Renal cortical epithelial cell (primary cell): ENCODE measurements around the gene ADAM12. TPM values are rescaled to one million over a fixed set of nuclear protein-coding genes. Genes with fewer than 3 reads are reported as not detected.
"Not testable (repeated sequence)": the region's sequence is repeated elsewhere in the genome, so short reads cannot be mapped to it uniquely, and the experiment has no call there.

Source experiments
- DNase-seq: peaks from one replicate; pipeline ENCODE4 v3.0.0-alpha.2; 2011; ENCODE audit warnings: low read depth
- total RNA-seq: library from RNA; depleted of rRNA; stranded (reverse); fragments of >200 nt; gene quantifications from 2 replicates; pipeline ENCODE4 v1.2.3, GENCODE V29; 2014

Gene ADAM12
- total RNA-seq, 1 donor from 2014 or later = 19.4 TPM

DNA sequence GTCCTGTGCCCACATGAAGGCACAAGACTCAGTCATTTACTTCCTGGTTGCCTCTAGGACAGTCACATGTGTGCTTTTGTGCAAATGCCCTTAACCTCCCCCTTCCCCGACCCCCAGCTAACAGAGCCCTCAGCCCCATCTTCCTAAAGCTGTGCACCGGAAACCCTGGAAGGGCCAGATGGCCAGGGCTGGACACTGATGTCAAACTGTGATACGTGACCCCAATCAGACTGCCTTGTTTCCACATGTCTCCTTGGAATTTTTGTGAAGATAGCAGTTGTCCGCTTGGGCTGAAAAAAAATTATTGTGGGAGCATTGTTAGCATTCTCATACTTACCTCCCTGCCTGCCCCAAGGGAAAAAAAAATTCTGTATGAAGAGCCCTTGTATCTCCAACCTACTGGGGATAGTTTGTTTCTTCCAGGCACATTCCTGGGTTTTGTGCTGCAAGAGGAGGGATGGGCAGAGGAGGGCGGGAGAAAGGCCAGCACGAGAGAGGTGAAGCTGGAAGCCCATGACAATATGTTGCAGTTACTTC lies 17.0 kb upstream of the ADAM12 start:
- DNase-seq = no peak

DNA sequence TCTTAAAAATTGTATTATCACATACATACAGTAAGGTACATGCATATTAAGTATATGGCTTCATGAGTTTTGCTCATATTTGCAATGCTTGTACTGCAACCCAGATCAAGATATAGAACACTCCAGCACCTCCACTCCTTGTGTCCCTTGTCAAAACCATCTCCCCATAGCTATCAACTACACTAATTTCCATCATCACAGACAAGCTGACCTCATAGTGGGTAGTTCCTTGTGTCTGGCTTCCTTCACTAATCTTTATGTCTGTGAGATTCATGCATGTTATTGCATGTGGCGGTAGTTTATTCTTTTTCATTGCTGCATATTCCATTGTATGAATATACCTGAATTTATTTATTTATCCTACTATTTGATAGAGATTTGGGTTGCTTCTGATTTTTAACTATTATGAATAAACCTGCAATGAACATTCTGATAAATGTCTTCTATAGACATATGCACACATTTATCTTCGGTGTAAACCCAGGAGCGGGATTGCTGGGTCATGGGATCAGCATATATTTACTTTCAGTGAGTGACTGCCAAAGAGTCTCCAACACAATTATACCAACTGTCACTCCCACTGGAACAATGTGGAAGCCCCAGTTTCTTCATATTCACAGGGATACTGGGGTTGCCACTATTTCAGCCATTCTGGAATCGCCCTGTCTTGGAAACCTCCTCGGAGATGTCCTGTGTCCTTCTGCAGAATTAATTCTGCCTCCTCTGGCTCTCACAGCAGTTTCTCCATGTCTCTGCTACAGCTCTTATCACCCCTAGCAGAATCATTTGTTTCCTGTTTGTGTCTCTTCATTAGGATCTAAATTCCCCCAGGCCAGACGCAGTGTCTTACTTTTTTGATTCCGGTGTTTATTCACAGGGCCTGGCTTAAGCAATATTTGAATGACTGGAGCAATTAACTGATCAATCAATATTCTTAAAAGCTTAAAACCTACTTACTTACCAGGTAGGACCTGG lies 14.7 kb upstream of the ADAM12 start:
- no peak for DNase-seq

DNA sequence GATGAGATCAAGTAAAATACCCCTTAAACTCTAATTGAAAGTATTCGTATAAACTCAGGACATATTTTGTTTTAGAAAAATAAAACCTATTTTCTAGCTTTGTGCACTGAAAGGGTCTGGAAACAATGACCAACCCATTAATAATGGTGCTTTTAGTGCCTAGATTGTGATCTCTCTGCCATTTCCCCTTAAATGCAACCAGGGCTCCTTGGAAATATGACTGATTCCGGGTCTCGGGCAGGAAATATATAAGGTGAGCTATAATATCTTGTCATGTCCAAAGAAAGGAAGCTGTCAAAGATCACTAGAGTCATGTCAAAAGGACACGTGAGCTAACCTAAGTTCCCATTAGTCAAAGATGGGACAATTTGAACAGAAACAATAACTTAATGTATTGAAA lies 12.4 kb upstream of the ADAM12 start:
- DNase-seq = no peak

DNA sequence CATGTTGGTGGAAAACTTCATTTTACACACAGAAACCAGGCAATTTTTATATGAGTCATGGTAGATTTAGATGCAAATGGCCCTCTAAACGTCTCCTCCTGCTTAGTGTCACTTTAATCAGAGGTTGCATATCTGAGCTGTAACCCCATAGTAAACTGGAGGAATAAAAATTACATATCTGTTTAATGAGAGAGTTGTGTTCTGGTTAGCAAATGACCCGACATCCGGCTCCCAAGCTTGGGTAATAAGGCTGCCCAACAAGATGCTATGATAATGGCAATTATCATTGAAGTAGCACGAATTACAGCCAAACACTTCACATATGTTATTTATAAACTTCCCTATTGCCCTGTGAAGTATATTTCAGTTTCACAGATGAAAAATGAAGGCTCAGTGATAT lies 10.6 kb upstream of the ADAM12 start:
- DNase-seq = no peak

DNA sequence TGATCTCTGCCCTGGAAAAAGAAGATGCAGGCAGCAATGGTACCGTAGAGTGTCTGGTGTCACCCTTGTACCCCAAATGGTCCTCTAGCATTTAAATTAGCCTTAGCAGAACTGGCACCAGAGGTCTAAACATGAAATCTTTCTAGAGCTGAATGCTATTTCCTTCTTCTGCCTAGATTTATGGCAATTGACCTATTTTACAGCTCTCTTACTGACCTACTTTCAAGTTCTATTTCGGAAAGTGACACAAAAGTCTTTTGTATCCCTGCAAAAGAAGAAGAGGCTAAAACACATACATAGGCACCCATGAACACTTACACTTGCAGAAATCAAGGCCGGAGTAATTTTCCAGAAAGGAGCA lies 10.1 kb upstream of the ADAM12 start:
- DNase-seq = no peak

DNA sequence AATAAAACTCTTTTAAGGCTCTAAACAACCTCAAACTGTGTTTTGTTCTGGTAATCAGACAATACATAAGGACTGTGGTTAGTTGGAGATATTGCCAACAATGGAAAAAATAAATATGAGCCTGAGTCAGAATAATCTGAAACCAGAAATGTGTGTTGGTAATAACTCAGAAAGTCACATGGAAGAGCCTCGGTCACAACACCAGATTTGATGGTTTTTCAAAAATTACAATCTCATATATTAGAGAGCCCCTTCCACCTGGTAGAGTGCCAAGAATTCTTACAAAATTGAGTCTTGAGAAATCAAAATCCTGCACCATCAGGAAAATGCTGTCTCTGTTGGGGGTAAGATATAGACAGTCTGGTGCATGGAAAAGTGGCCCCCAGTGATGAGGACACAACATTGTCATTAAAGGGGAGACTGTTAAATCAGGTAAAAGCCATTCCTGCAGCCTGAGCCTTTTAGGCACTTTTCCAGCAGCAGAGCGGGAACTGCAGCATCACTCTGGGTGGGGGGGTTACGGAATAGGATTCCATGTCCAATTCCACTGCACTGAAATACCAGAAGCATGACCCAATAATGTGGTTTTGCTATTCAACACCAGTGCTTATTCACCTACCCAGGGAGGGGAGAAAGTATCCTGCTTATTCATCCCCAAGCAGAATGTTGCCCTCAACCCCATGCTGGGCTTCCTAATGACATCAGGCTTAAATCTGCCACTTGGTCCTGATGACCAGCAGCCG lies 9.5 kb upstream of the ADAM12 start:
- DNase-seq = peak; percentile 99

DNA sequence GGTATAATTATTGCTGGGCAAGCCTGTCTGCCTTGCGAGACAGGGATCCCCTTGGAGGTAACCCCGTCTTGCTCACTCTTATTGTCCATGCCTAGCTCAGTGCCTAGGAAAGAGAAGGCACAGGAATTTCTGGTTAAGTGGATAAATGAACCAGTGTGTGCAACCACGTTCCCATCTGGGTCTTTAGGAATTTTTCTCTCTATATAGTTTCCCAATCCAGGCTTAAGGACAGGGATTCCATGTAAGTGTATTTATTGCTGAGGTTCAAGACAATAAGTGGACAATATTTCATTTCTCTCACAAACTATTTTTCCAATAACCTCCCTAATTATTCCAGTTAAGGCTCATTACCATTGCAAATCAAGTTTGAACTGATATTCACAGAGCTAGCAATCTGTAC lies 8.9 kb upstream of the ADAM12 start:
- DNase-seq = peak; percentile 36

DNA sequence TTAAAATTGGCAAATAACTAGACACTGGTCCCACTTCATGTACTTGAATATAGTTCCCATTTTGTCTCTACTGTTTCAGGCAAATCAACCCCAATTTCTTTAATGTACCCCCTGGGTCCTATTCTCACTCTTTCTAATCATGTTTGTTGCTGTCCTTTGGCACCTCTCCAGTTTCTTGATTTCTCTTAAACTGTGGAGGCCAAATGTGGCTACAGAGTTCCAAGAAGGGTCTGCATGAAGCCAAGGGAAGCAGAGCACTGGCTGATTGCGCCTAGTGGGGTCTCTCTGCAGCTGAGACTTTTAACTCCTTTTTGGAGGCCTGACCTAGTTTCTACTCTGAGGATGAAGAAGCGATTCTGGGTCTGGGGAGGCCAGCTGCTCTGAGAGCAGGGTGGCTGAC lies 6.7 kb upstream of the ADAM12 start:
- no peak for DNase-seq

DNA sequence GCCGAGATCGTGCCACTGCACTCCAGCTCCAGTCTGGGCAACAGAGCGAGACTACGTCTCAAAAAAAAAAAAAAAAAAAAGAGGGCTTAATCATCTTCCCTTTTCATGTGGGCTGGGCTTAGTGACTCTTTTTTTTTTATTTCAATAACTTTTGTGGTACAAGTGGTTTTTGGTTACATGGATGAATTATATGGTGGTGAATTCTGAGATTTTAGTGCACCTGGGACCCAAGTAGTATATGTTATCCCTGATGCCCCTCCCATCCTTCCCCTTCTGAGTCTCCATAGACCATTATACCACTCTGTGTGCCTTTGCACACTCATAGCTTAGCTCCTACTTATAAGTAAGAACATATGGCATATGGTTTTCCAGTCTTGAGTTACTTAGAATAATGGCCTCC lies 4.8 kb upstream of the ADAM12 start:
- no peak for DNase-seq

DNA sequence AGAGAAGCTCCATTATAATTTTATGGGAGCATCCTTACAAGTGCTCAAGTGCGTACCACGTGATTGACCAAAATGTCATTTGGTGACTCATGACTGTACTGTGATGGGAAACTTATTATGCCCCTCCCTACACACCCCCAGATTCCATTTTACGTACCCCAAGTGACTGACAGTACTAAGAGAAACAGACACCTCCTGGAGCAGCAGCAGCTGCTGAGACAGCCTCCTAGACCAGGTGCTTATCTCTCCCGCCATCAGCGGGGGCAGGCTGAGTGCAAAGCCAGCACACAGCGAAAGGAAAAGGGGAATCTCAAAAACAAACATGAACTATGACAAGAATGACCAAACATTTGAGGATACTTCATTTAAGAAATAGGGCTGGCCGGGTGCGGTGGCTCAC lies 4.2 kb upstream of the ADAM12 start:
- no peak for DNase-seq

DNA sequence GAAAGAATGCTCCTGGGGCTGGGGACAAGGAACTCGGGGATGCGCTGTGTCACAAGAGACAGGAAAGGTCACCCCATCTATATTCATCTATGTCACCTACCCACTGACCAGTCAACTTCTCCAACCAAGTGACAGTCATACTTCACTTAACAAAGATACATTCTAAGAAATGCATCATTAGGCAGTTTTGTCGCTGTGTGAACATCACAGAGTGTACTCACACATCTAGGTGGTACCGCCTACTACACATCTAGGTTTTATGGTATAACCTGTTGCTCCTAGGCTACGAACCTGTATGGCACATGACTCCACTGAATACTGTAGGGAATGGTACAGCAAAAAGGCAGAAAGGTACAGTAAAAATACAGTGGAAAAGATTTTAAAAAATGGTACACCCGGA lies 3.8 kb upstream of the ADAM12 start:
- no peak for DNase-seq

DNA sequence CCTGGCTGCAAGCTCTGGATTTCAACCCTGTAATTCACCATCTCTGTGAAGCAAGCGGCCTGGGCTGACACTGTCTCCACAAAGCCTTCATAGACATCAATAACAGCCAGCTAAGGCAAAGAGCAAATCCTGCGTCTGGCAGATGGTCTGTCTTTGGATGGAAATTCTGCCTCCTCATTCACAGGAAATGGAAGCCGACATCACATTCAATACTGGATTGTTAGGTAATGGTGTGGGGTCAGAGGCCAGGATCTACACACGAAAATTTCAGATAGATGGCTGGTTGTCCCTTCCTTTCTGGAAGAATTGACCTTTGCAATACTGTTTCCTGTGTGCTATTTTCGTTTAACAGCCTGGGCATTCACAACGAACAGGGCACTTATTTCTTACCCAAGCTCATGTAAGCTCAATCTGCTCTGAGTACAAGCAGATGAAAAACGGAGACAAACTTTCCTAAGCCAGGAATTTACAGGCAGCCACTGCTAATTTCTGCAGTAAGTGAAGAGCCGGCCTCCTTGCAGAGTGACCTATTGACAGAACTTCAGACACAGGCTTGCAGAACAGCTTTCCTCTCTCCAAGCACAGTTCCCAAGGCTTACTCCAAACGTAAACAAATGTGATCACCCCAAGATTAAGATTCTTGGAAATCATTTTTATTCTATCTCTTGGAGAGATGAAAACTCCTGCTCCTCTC lies 3.1 kb upstream of the ADAM12 start:
- DNase-seq = no peak

DNA sequence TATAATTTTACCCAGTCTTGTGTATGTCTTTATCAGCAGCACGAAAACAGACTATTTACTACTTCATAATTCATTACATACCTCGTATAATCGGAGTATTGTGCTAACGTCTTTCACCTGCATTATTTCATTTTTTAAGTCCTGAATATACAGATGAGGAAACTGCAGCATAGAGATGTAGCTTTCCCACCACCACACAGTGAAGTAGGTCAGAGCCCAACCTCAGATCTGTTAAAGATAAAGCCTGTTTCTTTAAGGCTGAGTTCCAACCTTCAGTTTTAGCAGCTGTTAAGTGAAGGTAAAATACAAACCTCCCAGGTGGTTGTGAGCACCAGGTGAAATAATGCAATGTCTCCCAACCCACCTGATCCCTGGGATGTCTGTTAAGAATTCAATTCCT lies 2.0 kb upstream of the ADAM12 start:
- DNase-seq = no peak

DNA sequence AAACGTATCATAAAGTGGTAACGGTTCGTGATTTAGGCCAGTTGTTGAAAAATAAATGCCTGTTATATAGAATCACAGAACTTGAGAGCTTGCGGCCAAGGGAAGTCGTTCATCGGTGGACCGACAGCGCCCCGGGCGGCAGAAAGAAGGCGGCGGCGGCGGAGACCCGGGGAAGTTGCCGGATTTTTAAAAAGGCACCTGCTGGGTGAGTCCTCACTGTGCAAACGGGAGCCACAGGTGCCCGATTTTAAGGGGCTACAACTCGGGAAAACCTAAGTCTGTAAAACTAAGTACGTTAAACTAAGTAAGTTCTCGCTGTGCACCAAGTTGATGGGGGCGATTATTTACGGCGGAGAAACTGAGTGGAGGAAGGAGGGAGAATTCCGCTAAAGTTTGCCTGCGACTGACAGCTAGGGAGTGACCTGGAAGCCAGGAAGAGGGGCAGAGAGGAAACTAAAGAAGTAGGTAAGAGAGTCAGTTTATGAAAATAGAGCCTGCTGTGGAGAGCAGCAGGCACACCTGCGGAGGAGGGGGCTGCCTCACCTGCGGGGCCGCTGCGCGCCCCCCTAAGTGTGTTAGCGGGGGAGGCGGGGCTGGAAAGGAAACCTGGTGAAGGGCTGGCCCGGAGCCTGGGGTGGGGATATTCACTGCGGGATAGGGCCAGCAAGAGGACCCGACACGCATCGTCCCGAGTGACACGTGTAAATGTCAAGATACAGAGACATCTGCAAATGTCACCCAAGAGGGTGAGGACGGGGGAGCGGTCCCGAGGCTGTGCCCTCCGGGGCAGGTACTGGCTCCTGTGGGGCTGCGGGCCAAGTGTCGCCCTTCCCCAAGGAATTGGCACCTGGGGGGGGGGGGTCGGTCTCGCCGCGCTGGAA lies 996 bp downstream of the ADAM12 start:
- peak; percentile 48 for DNase-seq

DNA sequence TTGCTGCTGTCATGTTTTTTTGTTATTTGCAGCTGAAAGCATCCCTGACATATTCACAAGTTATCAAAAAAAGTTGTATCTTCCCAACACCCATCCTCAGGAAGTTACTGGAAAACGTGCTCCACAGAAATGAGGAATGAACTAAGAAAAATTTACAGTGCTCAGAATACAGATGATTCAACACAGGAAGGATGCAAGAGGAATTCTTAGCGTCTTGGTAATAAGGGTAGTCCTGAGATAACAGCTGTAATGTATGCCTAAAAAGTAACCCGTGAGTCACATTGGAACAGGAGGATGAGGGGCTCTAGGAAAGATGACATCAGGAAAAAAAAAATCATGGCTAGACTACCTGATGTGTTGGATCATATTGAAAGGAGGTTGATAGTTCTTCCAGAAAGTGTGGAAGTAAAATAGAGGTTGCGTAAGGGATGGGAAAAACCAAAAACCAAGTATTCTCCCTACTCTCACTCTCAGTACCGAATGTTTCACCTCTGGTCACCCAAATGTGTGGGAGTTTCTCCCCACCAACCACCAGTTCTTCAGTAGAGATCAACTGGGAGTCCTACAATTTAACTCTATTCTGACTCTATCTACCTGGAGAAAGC lies 3.9 kb downstream of the ADAM12 start:
- peak; percentile 21 for DNase-seq

DNA sequence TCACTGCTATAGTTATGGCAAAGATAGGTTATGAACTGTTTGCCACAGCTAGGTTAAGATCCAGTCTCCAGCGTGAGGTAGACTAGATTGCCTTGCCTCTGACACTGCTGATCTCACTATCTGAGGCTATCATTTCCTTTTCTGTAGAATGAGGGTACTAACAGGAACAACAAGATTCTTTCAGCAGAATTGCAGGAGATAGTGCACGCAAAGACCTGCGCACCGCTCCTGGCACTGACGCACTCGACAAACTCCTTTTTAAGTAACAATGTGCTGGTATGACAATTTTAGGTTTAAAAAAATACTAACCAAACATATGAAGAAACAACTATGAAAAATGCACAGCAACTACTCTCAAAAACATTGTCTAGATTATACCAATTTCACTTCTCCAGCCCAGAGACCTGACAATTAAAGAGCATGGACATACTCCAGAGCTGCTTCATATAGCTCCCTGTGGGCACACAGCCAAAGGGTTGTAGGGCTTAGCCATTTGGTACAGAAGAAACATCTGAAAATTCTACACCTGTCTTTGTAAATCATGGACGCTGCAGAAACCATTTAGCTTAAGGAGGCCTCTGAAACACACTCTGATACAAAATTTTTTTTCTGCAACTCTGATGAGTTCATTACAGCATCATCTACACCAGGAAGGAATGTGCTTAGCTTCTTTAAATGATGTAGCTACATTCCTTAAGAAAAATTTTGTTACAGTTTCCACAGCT lies 7.8 kb downstream of the ADAM12 start:
- no peak for DNase-seq

DNA sequence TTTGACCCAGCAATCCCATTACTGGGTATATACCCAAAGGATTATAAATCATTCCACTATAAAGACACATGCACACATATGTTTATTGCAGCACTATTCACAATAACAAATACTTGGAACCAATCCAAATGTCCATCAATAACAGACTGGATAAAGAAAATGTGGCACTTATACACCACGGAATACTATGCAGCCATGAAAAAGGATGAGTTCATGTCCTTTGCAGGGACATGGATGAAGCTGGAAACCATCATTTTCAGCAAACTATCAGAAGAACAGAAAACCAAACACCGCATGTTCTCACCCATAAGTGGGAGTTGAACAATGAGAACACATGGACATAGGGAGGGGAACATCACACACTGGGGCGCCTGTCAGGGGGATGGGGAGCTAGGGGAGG lies 9.1 kb downstream of the ADAM12 start:
- DNase-seq = not testable (repeated sequence)

DNA sequence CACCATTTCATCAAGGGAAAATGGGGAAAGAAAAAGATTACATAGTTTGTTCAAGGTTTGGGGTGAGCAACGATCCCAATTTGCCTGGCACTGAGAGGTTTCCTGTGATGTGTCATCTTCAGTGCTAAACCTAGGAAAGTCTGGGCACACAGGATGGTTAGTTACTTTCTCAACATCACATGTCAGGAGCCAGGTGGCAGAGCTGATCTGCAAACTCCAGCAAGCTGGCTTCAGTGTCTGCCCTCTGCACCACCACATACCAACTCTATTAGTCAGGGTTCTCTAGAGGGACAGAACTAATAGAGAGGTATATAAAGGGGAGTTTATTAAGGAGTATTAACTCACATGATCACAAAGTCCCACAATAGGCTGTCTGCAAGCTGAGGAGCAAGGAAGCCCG lies 11.3 kb downstream of the ADAM12 start:
- DNase-seq = peak; percentile 80

DNA sequence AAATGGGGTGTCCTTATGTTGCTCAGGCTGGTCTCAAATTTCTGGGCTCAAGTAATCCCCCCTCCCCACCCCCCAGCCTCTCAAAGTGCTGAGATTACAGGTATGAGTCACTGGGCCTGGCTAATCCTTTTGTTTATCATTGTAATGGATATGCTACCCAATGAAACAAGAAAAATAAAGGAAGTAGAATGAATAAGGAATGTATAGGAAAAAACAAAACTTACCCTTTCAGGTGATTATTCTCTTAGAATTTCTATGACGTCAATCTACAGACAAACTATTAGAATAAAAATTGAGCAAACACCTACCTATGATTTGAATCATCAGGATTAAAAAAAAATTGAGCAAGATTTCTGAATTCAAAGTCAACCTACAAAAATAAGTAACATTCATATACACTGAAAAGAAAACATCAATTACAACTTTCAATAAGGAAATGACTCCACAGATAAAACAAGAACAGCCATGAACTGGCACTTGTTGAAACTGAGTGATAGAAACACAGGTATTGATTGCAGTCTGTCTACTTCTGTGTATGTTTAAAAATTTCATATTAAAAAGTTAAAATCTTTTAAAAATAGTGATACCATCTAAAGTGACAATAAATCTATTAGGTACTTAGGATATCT lies 12.2 kb downstream of the ADAM12 start:
- DNase-seq = no peak

DNA sequence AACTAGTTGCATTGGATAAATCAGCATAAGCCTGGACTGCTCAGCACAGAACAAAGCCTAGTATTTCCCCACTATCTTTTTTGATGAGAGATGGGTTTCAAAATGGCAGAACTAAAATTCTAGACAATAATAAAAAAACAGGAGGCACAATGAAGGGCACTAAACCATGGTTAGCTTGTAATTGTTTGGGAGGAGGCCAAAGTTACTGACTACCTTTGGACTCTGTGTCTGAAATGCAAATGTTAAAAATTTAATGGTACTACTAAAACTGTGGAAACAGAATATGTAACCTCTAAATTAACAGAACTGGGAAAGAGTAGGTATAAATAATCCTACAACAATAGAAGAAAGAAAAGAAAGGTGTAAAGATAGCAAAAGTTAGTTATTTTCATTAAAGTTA lies 13.0 kb downstream of the ADAM12 start:
- DNase-seq = no peak
